ENCODE data around the gene ESPN. TPM values are rescaled to one million over a fixed set of nuclear protein-coding genes. Genes with fewer than 3 reads are reported as not detected.

Gene ESPN
- total and polyA plus RNA-seq, 7 donors: 0.55 to 202 (median 86.5) TPM; not detected in 2

DNA sequence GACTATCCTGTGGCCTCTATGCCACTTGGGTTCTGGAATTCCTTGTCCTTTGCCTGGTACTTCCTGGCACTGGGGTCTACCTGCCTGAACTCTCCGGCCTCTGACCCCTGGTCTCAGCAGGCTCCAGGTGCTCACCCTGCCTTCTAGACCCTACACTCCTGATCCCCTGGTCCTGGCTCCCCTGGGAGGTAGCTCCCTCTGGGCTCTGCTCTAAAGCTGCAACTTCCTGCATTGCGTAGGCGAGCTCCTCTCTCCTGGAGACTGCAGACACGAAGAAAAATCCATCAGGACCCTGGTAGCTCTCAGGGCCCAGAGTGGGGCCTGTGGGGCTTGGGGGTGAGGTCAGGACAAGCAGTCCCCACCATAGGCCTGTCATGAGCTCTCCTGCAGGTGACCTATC lies 74.7 kb downstream of the ESPN start:
- Histone ChIP-seq H3K9me3 (no peaks in the 10 kb centered on the region), H3K4me1 (peaks cover 0 to 21% (median 17%) of the 10 kb centered on the region in 4 donors), H3K27me3 (peaks cover 0 to 19% (median 0%) of the 10 kb centered on the region in 3 donors), H3K36me3 (no peaks in the 10 kb centered on the region), H3K27ac (no peak overlapping the region), H3K4me3 (no peak overlapping the region)
- 83 to 88% methylated on average over 4 of the region's 4 CpGs for WGBS, 2 donors
- TF ChIP-seq, protein P1, sequence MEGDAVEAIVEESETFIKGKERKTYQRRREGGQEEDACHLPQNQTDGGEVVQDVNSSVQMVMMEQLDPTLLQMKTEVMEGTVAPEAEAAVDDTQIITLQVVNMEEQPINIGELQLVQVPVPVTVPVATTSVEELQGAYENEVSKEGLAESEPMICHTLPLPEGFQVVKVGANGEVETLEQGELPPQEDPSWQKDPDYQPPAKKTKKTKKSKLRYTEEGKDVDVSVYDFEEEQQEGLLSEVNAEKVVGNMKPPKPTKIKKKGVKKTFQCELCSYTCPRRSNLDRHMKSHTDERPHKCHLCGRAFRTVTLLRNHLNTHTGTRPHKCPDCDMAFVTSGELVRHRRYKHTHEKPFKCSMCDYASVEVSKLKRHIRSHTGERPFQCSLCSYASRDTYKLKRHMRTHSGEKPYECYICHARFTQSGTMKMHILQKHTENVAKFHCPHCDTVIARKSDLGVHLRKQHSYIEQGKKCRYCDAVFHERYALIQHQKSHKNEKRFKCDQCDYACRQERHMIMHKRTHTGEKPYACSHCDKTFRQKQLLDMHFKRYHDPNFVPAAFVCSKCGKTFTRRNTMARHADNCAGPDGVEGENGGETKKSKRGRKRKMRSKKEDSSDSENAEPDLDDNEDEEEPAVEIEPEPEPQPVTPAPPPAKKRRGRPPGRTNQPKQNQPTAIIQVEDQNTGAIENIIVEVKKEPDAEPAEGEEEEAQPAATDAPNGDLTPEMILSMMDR (IDR thresholded peaks at IDR 0.05): no peak
- TF ChIP-seq POLR2A (IDR thresholded peaks at IDR 0.05): no peak
- no peak for TF ChIP-seq POLR2AphosphoS5 (IDR thresholded peaks at IDR 0.05)
- TF ChIP-seq EP300 (IDR thresholded peaks at IDR 0.05): no peak
- DNase-seq: no peak
- intact Hi-C loops (cut with DNase I): no loop called here

DNA sequence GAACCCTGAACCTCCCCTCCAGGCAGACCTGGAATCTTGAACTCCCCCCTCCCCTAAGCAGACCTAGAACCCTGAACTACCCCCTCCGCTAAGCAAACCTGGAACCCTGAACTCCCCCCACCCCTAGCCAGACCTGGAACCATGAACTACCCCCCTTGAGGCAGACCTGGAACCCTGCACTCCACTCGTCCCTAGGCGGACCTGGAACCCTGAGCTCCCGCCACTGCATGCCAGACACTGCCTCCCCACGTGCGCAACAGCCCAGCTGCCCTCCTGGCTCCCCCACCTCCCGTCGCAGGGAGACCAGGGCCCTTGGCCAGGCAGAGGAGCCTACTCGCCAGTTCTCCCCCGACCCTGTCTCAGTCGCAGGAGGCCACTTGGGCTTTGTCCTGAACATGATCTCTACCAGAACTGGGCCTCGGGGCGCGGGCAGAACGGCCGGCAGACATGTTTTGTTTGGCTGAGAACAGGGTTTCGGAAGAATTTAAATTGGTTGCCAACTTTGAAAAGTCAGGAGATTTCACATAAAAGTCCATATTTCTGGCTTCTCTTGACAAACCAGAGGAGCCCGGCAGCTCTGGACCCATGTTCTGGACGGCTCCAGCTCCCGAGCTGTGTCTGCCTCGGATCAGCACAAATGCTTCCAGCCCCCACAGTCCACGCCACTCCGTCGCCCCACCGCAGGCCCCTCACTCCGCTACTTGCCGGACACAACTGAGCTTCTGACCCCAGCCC lies 76.1 kb downstream of the ESPN start:
- Histone ChIP-seq H3K4me1 (peaks cover 0 to 21% (median 17%) of the 10 kb centered on the region in 4 donors), H3K36me3 (no peaks in the 10 kb centered on the region), H3K4me3 (no peak overlapping the region), H3K27me3 (peaks cover 0 to 19% (median 0%) of the 10 kb centered on the region in 3 donors), H3K27ac (no peak overlapping the region), H3K9me3 (no peaks in the 10 kb centered on the region)
- 82 to 88% methylated on average over 27 of the region's 27 CpGs for WGBS, 2 donors
- TF ChIP-seq POLR2A (IDR thresholded peaks at IDR 0.05) (no peak), EP300 (IDR thresholded peaks at IDR 0.05) (no peak), POLR2AphosphoS5 (IDR thresholded peaks at IDR 0.05) (no peak)
- TF ChIP-seq, protein P1 (IDR thresholded peaks at IDR 0.05): no peak
- DNase-seq: peak; percentile 61
- intact Hi-C loops (cut with DNase I): no loop called here

DNA sequence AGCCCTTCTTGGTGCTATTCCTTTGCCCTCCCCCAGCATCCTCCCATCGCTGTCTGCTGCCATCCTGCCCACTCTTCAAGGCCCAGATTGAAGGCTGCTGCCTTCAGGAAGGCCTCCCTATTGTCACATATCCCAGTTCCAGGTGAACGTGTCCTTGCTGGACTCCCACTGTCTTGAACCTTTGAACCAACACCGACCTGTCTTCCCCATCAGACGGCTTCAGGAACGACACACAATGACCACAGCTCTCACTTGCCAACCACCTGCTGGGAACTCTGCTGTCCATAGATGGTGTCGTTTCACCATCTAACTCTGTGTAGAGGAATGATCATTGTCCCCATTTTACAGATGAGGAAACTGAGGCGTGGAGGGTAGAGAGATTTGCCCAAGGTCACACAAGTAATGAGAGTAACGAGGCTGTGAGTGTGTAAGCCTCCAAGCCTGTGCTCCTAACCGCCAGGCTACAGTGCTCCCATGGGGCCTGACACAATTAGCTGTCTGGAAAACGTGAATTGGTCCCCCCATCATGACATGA lies 76.8 kb downstream of the ESPN start:
- intact Hi-C loops (cut with DNase I): no loop called here
- Histone ChIP-seq H3K27ac (no peak overlapping the region), H3K9me3 (no peaks in the 10 kb centered on the region), H3K4me1 (peaks cover 0 to 17% (median 15%) of the 10 kb centered on the region in 4 donors), H3K27me3 (peaks cover 0 to 19% (median 0%) of the 10 kb centered on the region in 3 donors), H3K36me3 (no peaks in the 10 kb centered on the region), H3K4me3 (no peak overlapping the region)
- TF ChIP-seq POLR2AphosphoS5 (IDR thresholded peaks at IDR 0.05) (no peak), POLR2A (IDR thresholded peaks at IDR 0.05) (no peak), EP300 (IDR thresholded peaks at IDR 0.05) (no peak)
- TF ChIP-seq, protein P1 (IDR thresholded peaks at IDR 0.05): no peak
- no peak for DNase-seq
- WGBS, 2 donors: 73 to 85% methylated on average over 10 of the region's 10 CpGs

DNA sequence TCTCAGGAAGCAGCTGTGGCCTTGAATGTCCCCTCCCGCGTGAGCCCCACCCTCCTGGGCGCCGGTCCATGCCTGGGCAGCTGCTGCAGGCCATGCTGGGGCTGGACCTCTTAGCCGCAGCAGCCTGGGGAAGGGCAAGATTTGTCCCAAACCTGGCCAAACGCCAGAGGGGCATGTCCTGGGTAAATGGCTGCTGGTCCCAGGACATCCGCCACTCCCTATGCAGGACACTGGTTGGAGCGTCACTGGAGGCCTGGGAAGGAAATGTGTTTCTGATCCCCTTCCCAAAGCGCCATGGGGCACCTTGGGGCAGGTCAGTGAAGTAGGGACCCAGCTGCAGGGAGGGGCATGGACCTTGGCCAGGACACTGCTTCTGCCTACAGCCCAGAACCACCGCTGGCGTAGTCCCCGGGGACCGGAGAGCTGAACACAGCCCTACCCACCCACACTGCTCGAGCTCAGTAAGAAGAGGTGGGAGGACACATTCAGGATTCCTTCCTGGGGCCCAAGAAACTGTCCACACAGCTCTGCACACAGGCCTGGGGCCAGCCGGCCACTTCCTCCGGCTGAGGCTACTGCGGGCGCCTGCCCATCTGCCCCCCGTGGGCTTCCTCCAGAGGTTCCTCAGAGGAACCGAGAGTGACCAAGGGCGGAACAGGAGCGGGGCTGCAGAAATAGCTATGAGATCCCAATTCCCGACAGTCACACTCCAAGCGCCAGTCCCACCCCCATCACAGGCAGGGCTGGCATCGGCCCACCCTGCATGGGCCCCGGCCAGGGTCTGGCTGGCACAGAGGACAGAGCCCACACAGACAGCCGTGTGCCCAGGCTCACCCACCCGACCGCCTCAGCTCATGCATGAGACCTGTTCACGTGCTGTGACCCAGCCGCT lies 77.7 kb downstream of the ESPN start:
- H3K36me3 ChIP-seq: no peaks in the 10 kb centered on the region
- intact Hi-C loops (cut with DNase I): no loop called here
- peak; percentile 81 for DNase-seq
- H3K27ac ChIP-seq: no peak overlapping the region
- H3K4me1 ChIP-seq: peaks cover 0 to 9% (median 8%) of the 10 kb centered on the region in 4 donors
- no peak overlapping the region for H3K4me3 ChIP-seq
- WGBS, 2 donors: 52 to 75% methylated on average over 31 of the region's 31 CpGs
- no peaks in the 10 kb centered on the region for H3K9me3 ChIP-seq
- TF ChIP-seq POLR2AphosphoS5 (IDR thresholded peaks at IDR 0.05): no peak
- no peak for TF ChIP-seq POLR2A (IDR thresholded peaks at IDR 0.05)
- H3K27me3 ChIP-seq: peaks cover 0 to 19% (median 0%) of the 10 kb centered on the region in 3 donors

All from sigmoid colon (tissue), 7 donors.